GM10266 (cell line): ENCODE data around the gene CRYBG3.

Source experiments
- DNase-seq: peaks from one replicate; pipeline ENCODE4 v3.0.0; 2012; ENCODE audit errors: extremely low spot score
- CTCF ChIP-seq: IDR thresholded peaks from 2 replicates; pipeline ENCODE4 v1.5.1; 2012; ENCODE audit warnings: mild to moderate bottlenecking, low read depth; ENCODE audit not compliant: control insufficient read depth, insufficient read depth; ENCODE audit errors: missing control alignments

The CRYBG3 gene

GRCh38 chr3:97863031-97863430 is 41.2 kb downstream of the CRYBG3 start:
- TF ChIP-seq CTCF: no peak

GRCh38 chr3:97863775-97864174 is 42.0 kb downstream of the CRYBG3 start:
- DNase-seq: no peak
- no peak for TF ChIP-seq CTCF

More at GRCh38 chr3:97863031-97863430, 41.2 kb downstream of the CRYBG3 start:
- no peak for DNase-seq

GRCh38 chr3:97871186-97871585 is 49.4 kb downstream of the CRYBG3 start:
- TF ChIP-seq CTCF: no peak
- no peak for DNase-seq

GRCh38 chr3:97871801-97872524 is 50.2 kb downstream of the CRYBG3 start:
- no peak for TF ChIP-seq CTCF
- no peak for DNase-seq

- no peak for DNase-seq
- TF ChIP-seq CTCF: no peak
Measured at GRCh38 chr3:97872525-97873042, 50.8 kb downstream of the CRYBG3 start.

- TF ChIP-seq CTCF: no peak
- DNase-seq: no peak
Measured at GRCh38 chr3:97880267-97880666, 58.5 kb downstream of the CRYBG3 start.

- no peak for TF ChIP-seq CTCF
- DNase-seq: no peak
Measured at GRCh38 chr3:97882975-97883598, 61.3 kb downstream of the CRYBG3 start.
